B cell (primary cell): Measurements from ENCODE around the gene ARSI. TPM values are rescaled to one million over a fixed set of nuclear protein-coding genes. Genes with fewer than 3 reads are reported as not detected.

Source experiments
- ATAC-seq: fragments of 200-7000 bp; cut with Tn5 transposase; one replicate; pipeline ENCODE4 v1.10.0; 2021; ENCODE audit warnings: low read depth, mild to moderate bottlenecking, moderate number of reproducible peaks, moderate library complexity
- CTCF ChIA-PET: fragments of 350-600 bp; sonication (Branson Sonifier 250); formaldehyde crosslinking; loops from one replicate; lab custom pipeline; 2021; ENCODE audit warnings: antibody characterized with exemption, inconsistent platforms; lab: Charles Lee
- POLR2A ChIA-PET: fragments of 350-600 bp; sonication (Branson Sonifier 250); formaldehyde crosslinking; loops from one replicate; lab custom pipeline; 2021; ENCODE audit warnings: antibody characterized with exemption; lab: Charles Lee
- DNase-seq: peaks from one replicate; pipeline ENCODE4 v3.0.0; 2013
- H2AFZ ChIP-seq: 2 replicates; pipeline ENCODE4 v1.6.1; 2012; ENCODE audit warnings: mild to moderate bottlenecking, low read depth, low read length; ENCODE audit not compliant: insufficient read depth, poor library complexity, severe bottlenecking
- H3K27ac ChIP-seq, 2 donors: 1 replicate in 1 of 2; 2 replicates in 1 of 2; pipeline ENCODE4 v1.5.1; 2012 to 2013; ENCODE audit warnings: low read length in 2 of 2, mild to moderate bottlenecking in 2 of 2, moderate library complexity in 1 of 2
- H3K27me3 ChIP-seq, 4 experiments: fragments of 200-600 bp in 1 of 4; sonication (generic) in 1 of 4; replicated peaks in 1 of 4; 1 replicate in 2 of 4; 2 replicates in 2 of 4; pipeline versions ENCODE4 v1.6.1 to v1.7.0; 2013 to 2016; ENCODE audit warnings: low read length in 3 of 4, mild to moderate bottlenecking in 2 of 4, mixed read lengths in 1 of 4, moderate library complexity in 1 of 4; ENCODE audit not compliant: insufficient read depth in 4 of 4, control insufficient read depth in 3 of 4; ENCODE audit errors: control extremely low read depth in 1 of 4
- H3K36me3 ChIP-seq, 2 experiments: replicated peaks in 1 of 2; 1 replicate in 1 of 2; 2 replicates in 1 of 2; pipeline versions ENCODE4 v1.6.1 to v1.7.1; 2013; ENCODE audit warnings: low read length in 1 of 2; ENCODE audit not compliant: insufficient read depth in 2 of 2, control insufficient read depth in 1 of 2; ENCODE audit errors: control extremely low read depth in 1 of 2, extremely low read depth in 1 of 2
- H3K4me1 ChIP-seq, 2 donors: fragments of 200-600 bp in 1 of 2; sonication (generic) in 1 of 2; 1 replicate in 1 of 2; 2 replicates in 1 of 2; pipeline versions ENCODE4 v1.5.1 to v1.6.1; 2013 to 2017; ENCODE audit warnings: low read length in 2 of 2; ENCODE audit not compliant: control insufficient read depth in 2 of 2, insufficient read depth in 2 of 2
- H3K4me2 ChIP-seq: replicated peaks from 2 replicates; pipeline ENCODE3; 2012; ENCODE audit warnings: mild to moderate bottlenecking, low read depth, low read length; ENCODE audit not compliant: poor library complexity, severe bottlenecking
- H3K4me3 ChIP-seq, 5 experiments: fragments of 200-600 bp in 1 of 5; sonication (generic) in 1 of 5; 1 replicate in 3 of 5; 2 replicates in 2 of 5; pipeline versions ENCODE4 v1.5.1 to v1.7.0; 2011 to 2016; ENCODE audit warnings: low read length in 4 of 5, mild to moderate bottlenecking in 4 of 5, low read depth in 2 of 5, control low read depth in 1 of 5, moderate library complexity in 1 of 5; ENCODE audit not compliant: insufficient read depth in 1 of 5; ENCODE audit errors: control extremely low read depth in 1 of 5, extremely low read depth in 1 of 5
- H3K79me2 ChIP-seq: fragments of 200-600 bp; sonication (generic); one replicate; pipeline ENCODE4 v1.6.0; 2016; ENCODE audit warnings: low read length; ENCODE audit not compliant: control insufficient read depth, insufficient read depth
- H3K9ac ChIP-seq: fragments of 200-600 bp; sonication (generic); 2 replicates; pipeline ENCODE4 v1.6.1; 2017; ENCODE audit warnings: mild to moderate bottlenecking, low read length, moderate library complexity
- H3K9me3 ChIP-seq, 3 donors: one replicate each; pipeline versions ENCODE4 v1.6.1 to v1.7.1; 2013; ENCODE audit warnings: low read length in 2 of 3; ENCODE audit not compliant: control insufficient read depth in 2 of 3, insufficient read depth in 1 of 3; ENCODE audit errors: control extremely low read depth in 1 of 3
- H4K20me1 ChIP-seq: 2 replicates; pipeline ENCODE4 v1.6.0; 2012; ENCODE audit warnings: mild to moderate bottlenecking, low read length; ENCODE audit not compliant: insufficient read depth, control insufficient read depth, poor library complexity, severe bottlenecking
- H3K27ac Mint-ChIP-seq: one replicate; pipeline ENCODE4 v1.8.0; 2021; ENCODE audit warnings: mixed read lengths
- H3K27me3 Mint-ChIP-seq: one replicate; pipeline ENCODE4 v1.8.0; 2021; ENCODE audit warnings: mixed read lengths
- H3K4me1 Mint-ChIP-seq: one replicate; pipeline ENCODE4 v1.8.0; 2021; ENCODE audit warnings: mixed read lengths
- H3K4me3 Mint-ChIP-seq: one replicate; pipeline ENCODE4 v1.8.0; 2021; ENCODE audit warnings: mixed read lengths
- H3K9me3 Mint-ChIP-seq: one replicate; pipeline ENCODE4 v1.8.0; 2022; ENCODE audit warnings: mixed read lengths; ENCODE audit not compliant: insufficient read depth
- CTCF ChIP-seq: fragments of 200-600 bp; IDR thresholded peaks from one replicate; pipeline ENCODE4 v1.8.0; 2022; ENCODE audit warnings: antibody characterized with exemption, mild to moderate bottlenecking
- EZH2 ChIP-seq: IDR thresholded peaks from 2 replicates; pipeline ENCODE4 v1.6.1; 2012; ENCODE audit warnings: borderline replicate concordance, low read depth, mild to moderate bottlenecking, moderate library complexity, low read length; ENCODE audit not compliant: insufficient read depth, poor library complexity, severe bottlenecking
- WGBS: methylation state at CpG from one replicate; pipeline ENCODE4 v1.1.5; 2013; ENCODE audit warnings: missing lambda C conversion rate; ENCODE audit not compliant: insufficient coverage; 5-methylcytosine and 5-hydroxymethylcytosine counted together
- intact Hi-C: fragments of 100-400 bp; cut with micrococcal nuclease; formaldehyde crosslinking; loops from one replicate; pipeline ENCODE4 v1.10.0; 2022
- polyA plus RNA-seq: library from polyadenylated mRNA; depleted of rRNA; stranded (reverse); fragments of >200 nt; gene quantifications from 2 replicates; pipeline ENCODE4 v1.2.3, GENCODE V29; 2012
- total RNA-seq, 2 donors: library from RNA; stranded (reverse); fragments of 120-200 nt in 1 of 2; gene quantifications; 1 replicate in 1 of 2; 2 replicates in 1 of 2; pipeline versions ENCODE4 v1.2.3 to v1.2.4, GENCODE V29; 2013 to 2022

The ARSI gene
- total and polyA plus RNA-seq, 2 donors (not counting 1 experiment from before 2014, with no cell fraction given), result not detected

DNA sequence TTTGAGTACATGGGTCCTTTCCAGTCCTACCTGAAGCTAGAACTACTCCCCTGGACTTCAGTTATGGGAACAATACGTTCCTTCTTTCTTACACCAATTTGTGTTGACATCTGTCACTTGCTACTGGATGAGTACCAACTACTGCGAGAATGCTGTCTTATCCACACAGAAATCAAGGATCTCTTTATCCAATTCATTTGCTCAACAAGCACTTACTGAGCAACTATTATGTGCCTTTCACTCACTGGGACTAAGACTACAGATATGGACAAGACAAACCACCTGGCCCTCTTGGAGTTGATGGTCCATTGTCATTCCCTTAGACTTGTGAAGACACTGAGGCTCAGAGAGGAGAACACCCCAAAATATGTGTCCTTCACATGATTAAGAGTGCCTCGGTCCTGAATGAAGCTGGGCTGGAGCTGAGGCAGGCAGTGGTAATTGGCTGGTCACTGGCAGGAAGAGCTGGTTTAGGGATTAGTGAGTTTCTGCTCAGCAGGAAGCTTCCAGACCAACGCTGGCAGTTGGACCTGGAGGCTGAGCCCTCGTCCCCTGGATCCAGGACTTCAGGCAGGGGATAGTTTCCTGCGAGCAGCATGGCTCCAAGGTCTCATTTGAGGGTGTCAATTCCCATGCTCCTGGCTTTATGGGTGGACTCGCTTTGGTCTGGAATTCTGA lies 8.4 kb upstream of the ARSI start:
- no peak overlapping the region for H3K9ac ChIP-seq
- peaks cover 0 to 5% (median 0%) of the 10 kb centered on the region in 4 experiments for H3K27me3 ChIP-seq
- H3K4me3 Mint-ChIP-seq, result no peak overlapping the region
- H3K27ac Mint-ChIP-seq, result no peak overlapping the region
- no peak overlapping the region for H3K4me3 ChIP-seq
- no peak overlapping the region for H2AFZ ChIP-seq
- no peak for ATAC-seq
- CTCF ChIA-PET, result interaction anchor here (0.6 kb wide), 1 partner anchor 140 kb away, joined by 4 read pairs; no protein-coding TSS in a partner anchor
- whole genome bisulfite sequencing, result 82% methylated on average over 6 of the region's 7 CpGs
- H3K27ac ChIP-seq, result no peak overlapping the region
- H3K27me3 Mint-ChIP-seq, result peaks cover 22% of the 10 kb centered on the region
- no peaks in the 10 kb centered on the region for H4K20me1 ChIP-seq
- no peaks in the 10 kb centered on the region for H3K79me2 ChIP-seq
- no peaks in the 10 kb centered on the region for H3K9me3 Mint-ChIP-seq
- H3K4me2 ChIP-seq, result no peak overlapping the region
- no peak for DNase-seq
- no peaks in the 10 kb centered on the region for H3K4me1 Mint-ChIP-seq
- H3K4me1 ChIP-seq, result no peaks in the 10 kb centered on the region
- intact Hi-C loops, result no loop called here
- H3K36me3 ChIP-seq, result no peaks in the 10 kb centered on the region
- POLR2A ChIA-PET, result no interaction called here
- TF ChIP-seq CTCF (no peak), EZH2 (no peak)
- no peaks in the 10 kb centered on the region for H3K9me3 ChIP-seq

GRCh38 chr5:150310246-150310645 lies 7.5 kb upstream of the ARSI start:
- H3K79me2 ChIP-seq, result no peaks in the 10 kb centered on the region
- H3K36me3 ChIP-seq, result no peaks in the 10 kb centered on the region
- TF ChIP-seq CTCF (no peak), EZH2 (no peak)
- WGBS, result no CpG with 5 or more reads among the region's 5 CpGs
- H3K4me1 ChIP-seq, result no peaks in the 10 kb centered on the region
- peaks cover 26% of the 10 kb centered on the region for H3K27me3 Mint-ChIP-seq
- ChIA-PET POLR2A (no interaction called here), CTCF (interaction anchor here (0.6 kb wide), 1 partner anchor 141 kb away, joined by 4 read pairs; no protein-coding TSS in a partner anchor)
- H3K9me3 Mint-ChIP-seq, result no peaks in the 10 kb centered on the region
- no peak overlapping the region for H3K4me2 ChIP-seq
- DNase-seq, result no peak
- H2AFZ ChIP-seq, result no peak overlapping the region
- H4K20me1 ChIP-seq, result no peaks in the 10 kb centered on the region
- no peak overlapping the region for H3K27ac Mint-ChIP-seq
- no peaks in the 10 kb centered on the region for H3K4me1 Mint-ChIP-seq
- no peak overlapping the region for H3K27ac ChIP-seq
- no peak overlapping the region for H3K9ac ChIP-seq
- peaks cover 0 to 5% (median 0%) of the 10 kb centered on the region in 4 experiments for H3K27me3 ChIP-seq
- H3K9me3 ChIP-seq, result no peaks in the 10 kb centered on the region
- intact Hi-C loops, result no loop called here
- no peak overlapping the region for H3K4me3 Mint-ChIP-seq
- ATAC-seq, result no peak
- no peak overlapping the region for H3K4me3 ChIP-seq
